ENCODE measurements around the gene SPRED2.

GRCh38 chr2:65339648-65340047 is 92.8 kb downstream of the SPRED2 start:
- TF ChIP-seq EP300 (IDR thresholded peaks at IDR 0.05) (no peak), REST (IDR thresholded peaks at IDR 0.05) (no peak), JUNB (IDR thresholded peaks at IDR 0.05) (no peak), POLR2A (IDR thresholded peaks at IDR 0.05; ENCODE audit: low read length) (no peak), CTCF (IDR thresholded peaks at IDR 0.05) (no peak), FOSB (CRISPR knock-in tag; IDR thresholded peaks at IDR 0.05) (no peak), MAX (IDR thresholded peaks at IDR 0.05) (no peak), ATOH8 (CRISPR knock-in tag; IDR thresholded peaks at IDR 0.05; ENCODE audit: low read depth) (no peak), FOSL2 (IDR thresholded peaks at IDR 0.05) (no peak), FOSL2 (CRISPR knock-in tag; IDR thresholded peaks at IDR 0.05) (no peak), HES2 (IDR thresholded peaks at IDR 0.05) (no peak), EHF (CRISPR knock-in tag; IDR thresholded peaks at IDR 0.05) (no peak), HDAC2 (IDR thresholded peaks at IDR 0.05) (no peak), POLR2AphosphoS2 (conservative IDR thresholded peaks at IDR 0.05; ENCODE audit: low read length) (no peak), MAZ (IDR thresholded peaks at IDR 0.05; ENCODE audit: borderline replicate concordance, low read depth, low read length) (no peak)
